GM19397 (cell line): Measurements from ENCODE around the gene GABRB3.

ENCODE experiments used
- ATAC-seq: cut with Tn5 transposase; IDR thresholded peaks from one replicate; pipeline ENCODE4 v1.9.1; 2021; ENCODE audit warnings: mild to moderate bottlenecking, moderate library complexity; ENCODE audit not compliant: unreplicated experiment

GABRB3 gene

DNA sequence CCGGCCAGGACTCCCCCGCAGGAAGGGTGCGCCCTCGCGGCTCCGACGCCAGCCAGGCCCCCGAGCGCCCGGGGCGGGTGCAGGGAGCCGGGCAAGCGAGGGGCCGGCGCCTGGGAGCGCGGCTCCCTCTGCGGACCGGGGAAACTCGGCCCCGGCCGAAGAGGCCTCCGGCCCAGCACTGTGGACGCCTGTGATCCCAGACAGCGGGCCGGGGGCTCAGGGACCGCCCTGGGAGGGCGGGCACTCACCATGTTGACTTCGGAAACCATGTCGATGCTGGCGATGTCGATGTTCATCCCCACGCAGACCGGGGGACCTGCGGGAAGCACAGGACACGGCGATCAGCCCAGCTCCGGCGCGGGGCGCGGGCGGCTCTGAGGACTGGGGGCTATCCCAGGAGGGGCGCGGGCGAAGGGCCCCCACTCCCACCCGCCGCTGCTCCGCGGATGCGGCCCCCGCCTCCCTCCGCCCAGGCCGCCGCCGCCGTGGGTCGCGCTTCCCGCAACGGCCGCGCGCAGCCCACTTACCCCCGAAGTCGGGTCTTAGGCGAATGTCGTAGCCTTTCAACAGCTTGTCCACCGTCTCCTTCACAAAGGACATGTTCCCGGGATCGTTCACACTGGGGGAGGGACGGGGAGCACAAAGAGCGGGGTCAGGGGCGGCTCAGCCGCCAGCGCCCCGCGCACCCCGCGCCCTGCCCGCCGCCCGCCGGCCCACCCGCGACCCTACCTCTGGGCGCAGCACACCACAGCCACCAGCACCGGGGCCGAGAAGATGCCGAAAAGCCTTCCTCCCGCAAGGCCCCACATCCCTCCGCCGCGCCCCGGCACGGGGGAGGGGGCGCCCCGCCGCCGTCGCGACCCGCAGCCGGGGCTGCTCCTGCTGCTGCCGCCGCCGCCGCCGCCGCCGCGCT is at the start of gene GABRB3:
TSS of gene GABRB3 (minus strand) at position 913 of the 913 bp plus-strand sequence.
- ATAC-seq: no peak

DNA sequence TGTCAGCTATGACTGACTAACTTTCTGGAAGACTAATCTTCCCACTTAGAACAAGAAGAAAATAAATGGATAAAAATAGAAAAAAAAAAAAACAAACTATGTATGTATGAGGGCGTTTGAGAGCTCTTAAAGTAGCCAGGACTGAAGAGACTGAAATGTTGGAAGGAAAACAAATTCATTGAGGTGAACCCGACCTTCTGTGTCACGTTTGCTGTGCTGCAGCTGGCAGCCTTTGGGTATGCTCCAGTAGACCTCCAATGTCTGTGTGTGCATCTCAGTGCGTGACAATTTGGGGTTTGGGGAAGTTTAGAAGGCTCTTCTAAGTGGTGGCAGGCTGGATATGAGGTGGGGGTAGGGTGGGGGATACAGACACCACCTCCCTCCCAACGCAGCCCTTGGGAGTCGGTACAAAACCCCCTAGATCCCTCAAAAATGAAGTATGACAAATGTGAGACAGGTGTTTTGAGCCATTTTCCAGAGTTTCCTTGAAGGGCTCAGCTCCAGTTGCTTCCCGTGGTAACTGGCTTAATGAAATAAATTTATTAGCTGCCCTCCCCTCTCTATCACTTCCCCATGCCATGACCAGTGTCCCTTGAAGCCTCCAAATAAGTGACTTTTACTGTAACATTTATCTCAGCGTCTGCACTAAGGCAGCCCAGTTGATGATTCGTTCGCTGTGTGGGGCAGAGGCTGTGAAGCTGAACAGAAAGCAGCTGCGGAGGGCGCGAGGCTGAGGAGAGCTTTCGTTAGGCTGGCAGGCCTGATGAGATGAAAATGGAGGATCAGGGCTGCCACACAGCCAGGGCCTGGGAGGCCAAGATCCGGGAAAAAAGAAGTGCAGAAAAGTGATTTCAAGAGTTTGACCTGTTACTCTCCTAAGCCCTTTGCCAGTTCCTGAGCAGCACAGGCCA is 34.9 kb upstream of the GABRB3 start:
- ATAC-seq: no peak

DNA sequence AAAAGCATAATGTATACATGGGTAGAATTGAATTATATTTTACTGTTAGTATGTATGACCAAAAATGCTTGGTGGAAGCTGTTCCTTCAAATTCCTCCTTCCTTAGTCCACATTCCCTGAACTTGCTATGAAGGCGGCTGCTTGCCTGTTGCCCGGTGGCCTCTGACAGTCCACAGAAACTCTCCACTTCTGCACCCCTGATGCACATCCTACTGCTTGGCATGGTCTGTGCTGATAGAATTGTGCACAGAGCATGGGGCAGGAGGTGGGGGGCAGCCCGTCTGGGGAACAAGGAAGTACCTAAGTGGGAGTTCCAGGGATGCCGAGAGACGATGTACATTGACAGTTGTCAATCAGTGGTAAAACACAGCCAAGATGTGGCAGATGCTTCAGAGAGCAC is 33.7 kb upstream of the GABRB3 start:
- no peak for ATAC-seq

- ATAC-seq: no peak
Observed at GRCh38 chr15:26806151-26806550, 33.3 kb upstream of the GABRB3 start.

- no peak for ATAC-seq
Observed at GRCh38 chr15:26805470-26805869, 32.6 kb upstream of the GABRB3 start.

DNA sequence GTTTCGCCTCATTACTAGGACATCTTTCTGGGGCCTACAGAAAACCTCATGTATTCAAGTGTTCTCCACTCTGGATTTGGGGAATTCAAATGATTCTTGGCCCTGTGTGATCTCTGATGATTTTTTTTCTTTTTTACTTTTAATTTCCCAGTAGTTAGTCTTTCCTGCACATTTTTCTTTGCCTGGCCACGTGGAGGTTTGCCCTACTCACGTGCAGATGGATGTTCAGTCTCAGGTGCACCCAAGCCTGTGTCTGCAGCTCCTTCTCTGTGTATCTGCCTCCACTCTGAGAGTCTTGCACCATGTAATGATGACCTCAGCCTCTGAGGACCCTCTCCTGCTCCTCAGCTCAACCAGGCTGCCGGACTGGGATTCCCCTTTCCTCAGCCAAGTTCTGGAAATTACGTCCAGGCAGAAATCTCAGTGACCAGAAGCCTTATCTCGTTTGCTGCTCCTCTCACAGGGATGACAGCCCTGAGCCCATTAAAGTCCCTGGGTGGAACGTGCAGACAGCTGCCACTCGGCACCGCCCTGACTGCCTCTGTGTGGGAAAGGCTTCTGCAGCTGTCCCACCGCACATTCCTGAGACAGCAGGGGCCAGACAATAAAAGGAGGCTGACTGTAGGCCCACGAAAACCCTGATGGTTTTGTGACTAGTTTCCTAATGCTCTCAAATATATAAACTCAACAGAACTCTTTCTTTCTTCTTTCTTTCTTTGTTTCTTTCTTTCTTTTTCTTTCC is 31.4 kb upstream of the GABRB3 start:
- no peak for ATAC-seq

DNA sequence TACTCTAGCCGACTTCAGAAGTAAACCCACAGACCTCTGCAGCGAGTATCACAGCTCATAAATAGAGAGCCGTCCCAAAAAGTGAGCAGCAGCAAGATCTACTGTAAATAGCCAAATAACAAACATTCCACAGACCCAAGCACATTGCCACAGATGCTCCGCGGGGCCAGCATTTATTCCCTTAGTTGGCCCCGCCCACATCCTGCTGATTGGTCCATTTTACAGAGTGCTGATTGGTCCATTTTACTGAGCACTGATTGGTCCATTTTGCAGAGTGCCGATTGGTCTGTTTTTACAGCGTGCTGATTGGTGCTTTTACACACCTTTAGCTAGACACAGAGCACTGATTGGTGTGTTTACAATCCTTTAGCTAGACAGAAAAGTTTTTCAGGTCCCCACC is 17.3 kb upstream of the GABRB3 start:
- ATAC-seq: no peak

- ATAC-seq: no peak
Observed at GRCh38 chr15:26781816-26782215, 8.9 kb upstream of the GABRB3 start.

GRCh38 chr15:26773917-26774316 is 1.1 kb upstream of the GABRB3 start:
- no peak for ATAC-seq

- ATAC-seq: no peak
Observed at GRCh38 chr15:26773067-26773877, 406 bp upstream of the GABRB3 start.

- ATAC-seq: no peak
Observed at GRCh38 chr15:26771578-26772153, 1.2 kb downstream of the GABRB3 start.

GRCh38 chr15:26771168-26771567 is 1.7 kb downstream of the GABRB3 start:
- ATAC-seq: no peak

DNA sequence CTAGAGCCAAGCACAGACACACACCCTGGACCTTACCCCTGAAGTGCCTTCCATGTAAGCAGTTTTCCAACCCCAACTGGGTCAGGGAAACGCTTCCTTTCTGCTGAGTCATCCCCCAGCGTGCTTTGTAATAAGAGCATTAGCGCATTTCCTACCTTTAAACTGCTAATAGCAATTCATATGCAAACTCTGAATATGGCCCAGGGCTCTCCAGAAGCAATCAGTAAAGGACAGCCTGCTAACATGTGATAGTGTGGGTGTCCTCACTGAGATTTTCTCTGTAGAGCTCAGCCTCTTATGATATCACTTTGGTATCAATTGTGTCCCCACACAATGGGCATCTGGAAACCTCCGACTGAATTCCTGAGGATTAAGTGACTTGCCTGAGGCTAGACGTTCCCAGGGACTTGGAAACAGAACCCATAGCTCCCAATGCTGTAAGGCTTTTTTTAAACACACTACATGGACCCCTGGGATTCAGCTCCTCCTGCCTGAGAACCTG is 5.6 kb downstream of the GABRB3 start:
- no peak for ATAC-seq

DNA sequence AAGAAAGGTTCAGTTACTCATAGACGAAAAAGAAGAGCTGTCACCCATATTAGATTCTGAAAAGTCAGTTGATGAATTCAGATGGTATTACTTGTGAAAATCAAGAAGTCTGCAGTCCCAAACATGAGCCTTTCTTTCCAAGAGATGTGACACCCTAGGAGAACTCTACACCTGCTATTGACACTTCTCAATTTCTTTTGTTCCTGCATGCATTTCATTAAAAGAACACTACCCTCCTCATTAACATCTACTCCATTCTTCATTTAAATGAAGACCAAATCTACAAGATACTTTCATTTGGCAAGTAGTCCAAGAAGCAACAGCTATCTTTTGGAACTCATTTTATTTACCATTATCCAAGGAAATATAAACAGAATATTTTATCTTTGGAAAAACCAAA is 6.6 kb downstream of the GABRB3 start:
- ATAC-seq: no peak

DNA sequence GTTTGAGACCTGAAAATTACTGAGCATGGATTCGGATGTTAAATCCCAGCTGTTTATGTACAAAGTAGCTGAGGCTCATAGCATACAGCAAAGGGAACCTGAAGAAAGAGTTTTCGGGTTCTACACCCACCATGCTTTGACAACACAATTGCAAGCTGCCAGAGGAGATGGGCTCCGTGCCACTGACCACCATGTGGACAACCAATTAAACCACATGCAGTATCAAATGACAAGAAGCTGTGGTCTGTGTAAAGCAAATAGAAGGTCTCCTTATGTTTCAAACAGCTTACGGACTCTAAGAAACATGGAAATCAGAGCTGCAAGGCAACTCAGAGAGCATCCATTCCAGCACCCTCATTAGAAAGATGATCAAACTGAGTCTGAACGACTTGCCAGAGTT is 12.9 kb downstream of the GABRB3 start:
- ATAC-seq: no peak

DNA sequence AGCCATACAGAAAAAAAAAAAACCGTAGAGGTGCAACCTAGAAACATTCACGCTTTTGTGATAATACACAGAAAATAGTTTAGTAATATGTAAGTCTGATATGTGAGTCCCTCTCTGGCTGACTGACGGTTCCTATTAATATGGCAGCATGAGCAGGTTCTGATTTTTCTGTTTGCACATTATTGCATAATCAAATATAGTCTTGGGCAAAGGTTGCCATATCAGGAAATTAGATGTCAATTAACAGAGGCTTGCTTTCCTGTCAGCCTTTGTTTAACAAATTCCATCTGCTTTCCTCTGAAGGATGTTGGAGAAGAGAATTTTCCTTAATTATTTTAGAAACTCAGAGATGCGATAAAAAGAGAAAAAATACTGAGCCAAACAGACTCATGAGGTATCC is 14.8 kb downstream of the GABRB3 start:
- no peak for ATAC-seq

- ATAC-seq: no peak
Observed at GRCh38 chr15:26757141-26757540, 15.7 kb downstream of the GABRB3 start.

- no peak for ATAC-seq
Observed at GRCh38 chr15:26744894-26745293, 28.0 kb downstream of the GABRB3 start.

- no peak for ATAC-seq
Observed at GRCh38 chr15:26739791-26740190, 33.1 kb downstream of the GABRB3 start.

GRCh38 chr15:26738996-26739395 is 33.9 kb downstream of the GABRB3 start:
- no peak for ATAC-seq
